ENCODE results near the gene TSC22D1.

Gene TSC22D1

DNA sequence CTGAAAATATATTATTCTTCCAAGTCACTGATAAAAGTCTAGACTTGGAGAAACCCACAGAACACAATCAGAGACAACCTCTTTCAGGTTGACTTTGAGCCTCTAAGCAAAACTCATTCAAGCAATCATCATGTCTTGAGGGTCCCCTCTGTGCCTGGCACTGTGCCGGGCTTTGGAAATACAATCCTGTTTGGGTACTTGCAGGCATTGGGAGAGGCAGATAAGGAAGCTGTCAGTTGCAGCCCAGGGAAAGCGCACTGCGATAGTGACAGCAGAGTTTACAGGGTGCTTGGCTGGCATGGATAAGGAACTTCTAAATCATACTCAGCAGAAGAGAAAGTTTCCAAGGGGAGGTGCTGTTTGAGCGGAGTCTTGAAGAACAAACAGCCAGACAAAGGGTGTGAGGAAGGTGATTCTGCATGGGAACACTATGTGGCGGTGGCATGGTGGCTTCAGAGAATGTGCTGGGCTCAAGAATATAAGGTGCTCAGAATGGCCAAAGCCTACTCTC lies 193.4 kb downstream of the TSC22D1 start:
- DNase-seq = no peak
- no peak for ATAC-seq

Measured in stimulated activated naive CD8-positive, alpha-beta T cell treated with anti-CD3 and anti-CD28 coated beads, Interleukin-15, Interleukin-2, amounts not matched to agents 100 U/mL and 50 U/mL, for 24 hours (primary cell).